Calu3 (cell line): ENCODE data around the gene RGS7BP. TPM values are rescaled to one million over a fixed set of nuclear protein-coding genes. Genes with fewer than 3 reads are reported as not detected.

Source experiments
- BruUV-seq: library from RNA; stranded (reverse); fragments of 400-500 nt; replicated peaks from 2 replicates; lab custom pipeline; 2021; lab: Mats Ljungman, UMichigan
- CTCF ChIA-PET: fragments of 300-600 bp; sonication (Branson Sonifier 250); formaldehyde crosslinking; loops from one replicate; lab custom pipeline; 2022; ENCODE audit warnings: antibody characterized with exemption; lab: Charles Lee
- DNase-seq: peaks from one replicate; pipeline ENCODE4 v3.0.0; 2022
- H3K27ac Mint-ChIP-seq: one replicate; pipeline ENCODE4 v1.8.0; 2022; ENCODE audit warnings: mixed read lengths; ENCODE audit not compliant: unreplicated experiment
- H3K27me3 Mint-ChIP-seq: one replicate; pipeline ENCODE4 v1.8.0; 2022; ENCODE audit warnings: mixed read lengths; ENCODE audit not compliant: unreplicated experiment
- H3K36me3 Mint-ChIP-seq: one replicate; pipeline ENCODE4 v1.8.0; 2022; ENCODE audit warnings: mild to moderate bottlenecking, moderate library complexity, mixed read lengths; ENCODE audit not compliant: insufficient read depth, unreplicated experiment
- H3K4me1 Mint-ChIP-seq: one replicate; pipeline ENCODE4 v1.8.0; 2022; ENCODE audit warnings: mild to moderate bottlenecking, low read depth, mixed read lengths; ENCODE audit not compliant: unreplicated experiment
- H3K4me3 Mint-ChIP-seq: one replicate; pipeline ENCODE4 v1.8.0; 2022; ENCODE audit warnings: mild to moderate bottlenecking, low read depth, moderate library complexity, mixed read lengths; ENCODE audit not compliant: unreplicated experiment
- H3K9me3 Mint-ChIP-seq: one replicate; pipeline ENCODE4 v1.8.0; 2022; ENCODE audit warnings: low read depth, mixed read lengths; ENCODE audit not compliant: unreplicated experiment
- intact Hi-C: fragments of 100-400 bp; cut with micrococcal nuclease; formaldehyde crosslinking; loops from one replicate; pipeline ENCODE4 v1.10.0; 2022; ENCODE audit not compliant: unreplicated experiment
- total RNA-seq: library from RNA; stranded (reverse); gene quantifications from 2 replicates; pipeline ENCODE4 v1.2.3, GENCODE V29; 2022
- TF ChIP-seq, protein P1 (sequence below): fragments of 200-600 bp; IDR thresholded peaks from one replicate; pipeline ENCODE4 v1.8.0; 2022; ENCODE audit warnings: antibody characterized with exemption; ENCODE audit not compliant: unreplicated experiment

The RGS7BP gene
- total RNA-seq, 1 experiment from 2014 or later = not detected

DNA sequence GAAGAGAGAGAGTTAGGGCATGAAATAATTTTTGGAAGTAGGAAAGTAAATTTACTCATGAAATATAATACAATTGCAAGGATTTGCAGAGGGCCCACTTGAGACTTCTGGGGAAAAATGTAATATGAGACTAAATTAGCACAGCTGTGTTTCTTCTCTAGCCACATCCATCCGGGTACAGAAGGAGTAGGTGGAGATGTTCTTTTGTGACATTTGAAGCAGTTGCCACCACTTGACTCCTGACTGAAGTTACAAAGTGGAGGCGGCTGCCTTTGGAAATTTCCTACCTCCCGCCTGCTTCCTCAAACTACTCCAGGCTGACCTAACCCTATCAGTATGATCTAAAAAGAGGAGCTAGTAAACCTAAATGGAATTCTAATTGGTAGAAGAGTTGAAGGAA, 126.4 kb downstream of the RGS7BP start:
- Mint-ChIP-seq H3K4me1 (no peaks in the 10 kb centered on the region), H3K4me3 (no peak overlapping the region), H3K9me3 (no peaks in the 10 kb centered on the region), H3K27ac (no peak overlapping the region), H3K36me3 (no peaks in the 10 kb centered on the region), H3K27me3 (peaks cover 9% of the 10 kb centered on the region)
- TF ChIP-seq, protein P1, sequence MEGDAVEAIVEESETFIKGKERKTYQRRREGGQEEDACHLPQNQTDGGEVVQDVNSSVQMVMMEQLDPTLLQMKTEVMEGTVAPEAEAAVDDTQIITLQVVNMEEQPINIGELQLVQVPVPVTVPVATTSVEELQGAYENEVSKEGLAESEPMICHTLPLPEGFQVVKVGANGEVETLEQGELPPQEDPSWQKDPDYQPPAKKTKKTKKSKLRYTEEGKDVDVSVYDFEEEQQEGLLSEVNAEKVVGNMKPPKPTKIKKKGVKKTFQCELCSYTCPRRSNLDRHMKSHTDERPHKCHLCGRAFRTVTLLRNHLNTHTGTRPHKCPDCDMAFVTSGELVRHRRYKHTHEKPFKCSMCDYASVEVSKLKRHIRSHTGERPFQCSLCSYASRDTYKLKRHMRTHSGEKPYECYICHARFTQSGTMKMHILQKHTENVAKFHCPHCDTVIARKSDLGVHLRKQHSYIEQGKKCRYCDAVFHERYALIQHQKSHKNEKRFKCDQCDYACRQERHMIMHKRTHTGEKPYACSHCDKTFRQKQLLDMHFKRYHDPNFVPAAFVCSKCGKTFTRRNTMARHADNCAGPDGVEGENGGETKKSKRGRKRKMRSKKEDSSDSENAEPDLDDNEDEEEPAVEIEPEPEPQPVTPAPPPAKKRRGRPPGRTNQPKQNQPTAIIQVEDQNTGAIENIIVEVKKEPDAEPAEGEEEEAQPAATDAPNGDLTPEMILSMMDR = no peak
- DNase-seq = no peak
- BruUV-seq = no TSS peak
- intact Hi-C loops = no loop called here
- CTCF ChIA-PET = no interaction called here

DNA sequence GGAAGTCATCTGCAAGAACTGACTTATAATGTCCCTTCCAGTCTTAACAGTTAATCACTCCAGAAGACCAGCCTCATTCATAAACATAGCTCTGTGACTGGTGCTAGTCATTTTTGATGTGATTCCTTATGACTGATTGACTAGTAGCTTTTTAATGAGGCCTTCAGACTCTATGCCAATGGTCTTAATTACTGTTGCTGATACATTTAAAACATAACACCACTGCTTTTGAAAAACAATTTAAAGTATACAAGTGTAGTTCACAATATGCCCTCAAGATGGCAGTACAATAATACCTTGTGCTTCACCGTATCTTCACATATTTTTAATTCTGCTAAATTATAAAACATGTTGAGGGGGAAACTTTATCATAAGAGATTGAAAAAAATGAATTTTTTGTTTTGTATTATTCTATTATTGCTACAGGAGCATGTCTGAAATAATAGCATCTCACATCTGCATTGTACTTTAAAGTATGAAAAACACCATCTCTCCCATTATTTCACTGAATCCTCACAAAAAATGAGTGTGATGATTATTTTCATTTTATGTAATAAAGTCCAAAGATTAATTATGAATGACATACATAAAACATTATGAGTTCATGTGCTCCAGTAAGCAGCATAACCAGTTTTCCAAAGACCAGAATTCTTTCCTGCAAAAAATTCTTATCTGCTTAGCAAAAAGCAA, 129.3 kb downstream of the RGS7BP start:
- CTCF ChIA-PET = no interaction called here
- no peak for DNase-seq
- BruUV-seq = no TSS peak
- H3K27ac Mint-ChIP-seq = no peak overlapping the region
- intact Hi-C loops = loop anchor here (1.0 kb wide), 2 partner anchors 149 to 848 kb away; no protein-coding TSS in a partner anchor
- H3K9me3 Mint-ChIP-seq = no peaks in the 10 kb centered on the region
- no peak overlapping the region for H3K4me3 Mint-ChIP-seq
- TF ChIP-seq, protein P1 = peak; percentile 46
- H3K27me3 Mint-ChIP-seq = peaks cover 16% of the 10 kb centered on the region
- no peaks in the 10 kb centered on the region for H3K4me1 Mint-ChIP-seq
- H3K36me3 Mint-ChIP-seq = no peaks in the 10 kb centered on the region

DNA sequence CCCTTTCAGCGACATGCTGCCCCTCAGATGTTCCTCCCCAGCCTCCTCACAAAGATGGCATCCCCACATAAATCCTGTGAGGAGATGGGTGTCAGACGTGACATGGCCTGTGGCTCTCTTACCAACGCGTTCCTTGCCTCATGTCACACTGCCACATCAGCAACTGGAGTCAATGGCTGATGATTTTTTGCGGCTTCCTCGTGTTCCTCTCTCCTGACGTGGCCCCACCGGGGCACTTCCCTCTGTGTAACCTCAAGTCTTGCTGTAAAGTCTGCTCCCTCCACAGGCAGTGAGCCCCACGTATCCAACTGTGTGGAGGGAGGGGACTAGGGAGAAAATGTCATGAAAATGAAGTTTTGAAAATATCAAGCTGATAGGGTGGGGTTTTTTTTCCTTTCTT, 131.3 kb downstream of the RGS7BP start:
- H3K27me3 Mint-ChIP-seq = peaks cover 16% of the 10 kb centered on the region
- no peak overlapping the region for H3K4me3 Mint-ChIP-seq
- TF ChIP-seq, protein P1 = no peak
- no peak overlapping the region for H3K27ac Mint-ChIP-seq
- H3K4me1 Mint-ChIP-seq = no peaks in the 10 kb centered on the region
- CTCF ChIA-PET = no interaction called here
- no peak for DNase-seq
- H3K9me3 Mint-ChIP-seq = no peaks in the 10 kb centered on the region
- no peaks in the 10 kb centered on the region for H3K36me3 Mint-ChIP-seq
- BruUV-seq = no TSS peak
- intact Hi-C loops = no loop called here

DNA sequence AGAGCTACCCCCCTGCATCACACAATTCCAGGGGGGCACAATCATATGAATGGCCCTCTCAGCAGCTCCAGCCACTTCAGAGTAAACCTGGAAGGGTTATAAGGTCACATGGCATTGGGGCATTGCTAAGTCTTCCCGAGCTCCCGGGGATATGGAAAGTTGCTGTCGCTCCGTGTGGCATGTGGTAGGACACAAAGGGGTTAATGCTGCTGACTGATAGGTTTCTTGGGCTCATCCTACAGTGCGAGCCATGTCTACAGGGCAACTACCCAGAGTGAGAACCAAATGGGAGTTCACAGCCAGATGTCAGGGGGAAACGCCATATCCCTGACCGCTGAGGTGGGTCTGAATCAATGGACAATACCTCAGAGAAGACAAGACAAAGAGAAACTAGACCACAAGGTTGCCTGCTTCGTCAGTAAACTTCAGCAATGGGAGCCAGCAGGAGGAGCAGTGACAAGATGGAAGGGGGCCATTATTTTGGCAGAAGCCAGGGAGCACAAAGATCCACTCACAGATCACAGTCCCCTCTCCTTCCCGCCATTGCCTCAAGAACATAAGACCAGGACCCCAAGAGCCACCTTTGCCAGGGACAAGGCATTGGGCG, 132.1 kb downstream of the RGS7BP start:
- H3K4me1 Mint-ChIP-seq = no peaks in the 10 kb centered on the region
- peaks cover 16% of the 10 kb centered on the region for H3K27me3 Mint-ChIP-seq
- BruUV-seq = no TSS peak
- intact Hi-C loops = no loop called here
- H3K9me3 Mint-ChIP-seq = no peaks in the 10 kb centered on the region
- no peaks in the 10 kb centered on the region for H3K36me3 Mint-ChIP-seq
- DNase-seq = no peak
- TF ChIP-seq, protein P1 = no peak
- CTCF ChIA-PET = no interaction called here
- no peak overlapping the region for H3K27ac Mint-ChIP-seq
- no peak overlapping the region for H3K4me3 Mint-ChIP-seq
